BJ (cell line): ENCODE results near the gene RAMP1. TPM values are rescaled to one million over a fixed set of nuclear protein-coding genes. Genes with fewer than 3 reads are reported as not detected.

Source experiments
- CTCF ChIA-PET: fragments of 350-600 bp; formaldehyde crosslinking; extraction: SDS; loops from one replicate; lab custom pipeline; 2021; ENCODE audit warnings: antibody characterized with exemption, inconsistent platforms; lab: Yijun Ruan, JAX
- POLR2A ChIA-PET: fragments of 300-600 bp; sonication (Branson Sonifier 250); formaldehyde crosslinking; extraction: SDS; loops from one replicate; lab custom pipeline; 2021; ENCODE audit warnings: antibody characterized with exemption; lab: Charles Lee
- DNase-seq: peaks from one replicate; pipeline ENCODE4 v3.0.0-alpha.2; 2011; ENCODE audit warnings: low read depth
- H3K27me3 ChIP-seq: 2 replicates; pipeline ENCODE4 v1.6.0; 2011; ENCODE audit warnings: low read length; ENCODE audit not compliant: control insufficient read depth, insufficient read depth
- H3K36me3 ChIP-seq: 2 replicates; pipeline ENCODE4 v1.5.1; 2011; ENCODE audit warnings: low read length; ENCODE audit not compliant: control insufficient read depth, insufficient read depth
- H3K4me3 ChIP-seq: 2 replicates; pipeline ENCODE4 v1.5.1; 2011; ENCODE audit warnings: low read depth, mild to moderate bottlenecking, control low read depth, low read length
- CTCF ChIP-seq: IDR thresholded peaks from 2 replicates; pipeline ENCODE4 v1.5.1; 2011; ENCODE audit warnings: low read depth, mild to moderate bottlenecking, control low read depth, inconsistent platforms, low read length, moderate library complexity; ENCODE audit not compliant: insufficient read depth
- polyA plus RNA-seq: library from polyadenylated mRNA; depleted of rRNA; stranded (reverse); fragments of >200 nt; gene quantifications from 2 replicates; pipeline ENCODE4 v1.2.3, GENCODE V29; 2011

Gene RAMP1
- polyA plus RNA-seq, 1 experiment: 10.8 TPM

- ChIA-PET POLR2A (no interaction called here), CTCF (interaction anchor here (0.9 to 8.0 kb wide), 4 partner anchors 58 to 402 kb away, joined by 3 to 84 read pairs (median 4); no protein-coding TSS in a partner anchor)
Measured at GRCh38 chr2:237862528-237862895, 3.1 kb downstream of the RAMP1 start.

GRCh38 chr2:237863102-237863511 is 3.7 kb downstream of the RAMP1 start:
- no peak for DNase-seq
- H3K4me3 ChIP-seq: no peak overlapping the region
- no peaks in the 10 kb centered on the region for H3K36me3 ChIP-seq
- no peak for TF ChIP-seq CTCF
- ChIA-PET POLR2A (no interaction called here), CTCF (interaction anchor here (8.0 kb wide), 1 partner anchor 401 kb away, joined by 84 read pairs; no protein-coding TSS in a partner anchor)
- H3K27me3 ChIP-seq: no peaks in the 10 kb centered on the region; the same call in 1 of the 2 replicates

More at GRCh38 chr2:237862528-237862895, 3.1 kb downstream of the RAMP1 start:
- peaks cover 3% of the 10 kb centered on the region for H3K27me3 ChIP-seq
- H3K4me3 ChIP-seq: no peak overlapping the region
- DNase-seq: no peak
- no peaks in the 10 kb centered on the region for H3K36me3 ChIP-seq
- TF ChIP-seq CTCF: no peak

- DNase-seq: no peak
- no peak for TF ChIP-seq CTCF
- no peak overlapping the region for H3K4me3 ChIP-seq
- H3K36me3 ChIP-seq: no peaks in the 10 kb centered on the region
- ChIA-PET POLR2A (no interaction called here), CTCF (interaction anchor here (1.1 to 8.0 kb wide), 3 partner anchors 68 to 401 kb away, joined by 3 to 84 read pairs (median 7); no protein-coding TSS in a partner anchor)
- H3K27me3 ChIP-seq: no peaks in the 10 kb centered on the region; the same call in 1 of the 2 replicates
Measured at GRCh38 chr2:237863689-237864443, 4.4 kb downstream of the RAMP1 start.

GRCh38 chr2:237864444-237864931 is 5.1 kb downstream of the RAMP1 start:
- TF ChIP-seq CTCF: no peak
- POLR2A ChIA-PET: no interaction called here
- no peaks in the 10 kb centered on the region; the same call in 1 of the 2 replicates for H3K27me3 ChIP-seq
- no peak for DNase-seq
- CTCF ChIA-PET: interaction anchor here (0.6 to 1.5 kb wide), 3 partner anchors 68 to 649 kb away, joined by 3 to 7 read pairs (median 3); no protein-coding TSS in a partner anchor
- H3K4me3 ChIP-seq: no peak overlapping the region
- H3K36me3 ChIP-seq: no peaks in the 10 kb centered on the region

GRCh38 chr2:237864940-237865622 is 5.7 kb downstream of the RAMP1 start:
- ChIA-PET CTCF (interaction anchor here (0.6 to 1.5 kb wide), 4 partner anchors 58 to 648 kb away, joined by 3 to 7 read pairs (median 3); no protein-coding TSS in a partner anchor), POLR2A (no interaction called here)
- TF ChIP-seq CTCF: no peak

More at GRCh38 chr2:237864940-237865622, 5.7 kb downstream of the RAMP1 start:
- Histone ChIP-seq H3K27me3 (no peaks in the 10 kb centered on the region; the same call in 1 of the 2 replicates), H3K4me3 (no peak overlapping the region), H3K36me3 (no peaks in the 10 kb centered on the region)
- no peak for DNase-seq
